ENCODE measurements around the gene PDHA1. TPM values are rescaled to one million over a fixed set of nuclear protein-coding genes. Genes with fewer than 3 reads are reported as not detected.

The PDHA1 gene
- total RNA-seq, 3 donors from 2014 or later, result 254 to 412 (median 363) TPM

DNA sequence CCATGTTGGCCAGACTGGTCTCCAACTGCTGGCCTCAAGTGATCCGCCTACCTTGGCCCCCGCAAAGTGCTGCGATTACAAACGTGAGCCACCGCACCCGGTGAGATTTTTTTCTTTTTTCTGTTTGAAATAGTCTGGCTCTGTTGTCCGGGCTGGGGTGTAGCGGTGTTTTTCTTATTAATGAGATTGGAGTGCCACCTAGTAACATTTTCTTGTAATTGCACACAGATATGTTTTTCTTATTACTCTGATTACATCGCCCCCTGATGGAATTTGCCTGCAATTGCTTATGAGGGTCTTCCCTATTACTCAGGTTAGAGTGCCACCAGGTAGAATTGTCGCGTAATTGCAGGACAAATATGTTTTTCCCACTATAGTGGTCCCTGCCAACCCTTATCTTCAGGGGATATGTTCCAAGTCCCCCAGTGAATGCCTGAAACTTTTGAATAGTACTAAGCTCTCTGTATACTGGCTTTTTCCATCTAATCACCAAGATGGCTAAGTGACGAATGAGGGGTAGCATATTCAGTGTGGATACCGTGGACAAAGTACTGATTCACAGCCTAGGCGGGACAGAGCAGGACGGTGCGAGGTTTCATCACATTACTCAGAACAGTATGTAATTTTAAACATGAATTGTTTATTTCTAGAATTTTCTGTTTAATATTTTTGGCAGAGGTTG lies 8.6 kb upstream of the PDHA1 start:
- no peaks in the 10 kb centered on the region for H3K4me1 ChIP-seq (ENCODE audit: low read depth)
- H3K4me3 ChIP-seq, result no peak overlapping the region
- no peaks in the 10 kb centered on the region for H3K36me3 ChIP-seq (ENCODE audit: low read depth)
- intact Hi-C loops (cut with DNase I, micrococcal nuclease), result loop anchor here in 1 of 2 donors (10.0 kb wide), 1 partner anchor 950 kb away; no protein-coding TSS in a partner anchor
- TF ChIP-seq, protein P1, sequence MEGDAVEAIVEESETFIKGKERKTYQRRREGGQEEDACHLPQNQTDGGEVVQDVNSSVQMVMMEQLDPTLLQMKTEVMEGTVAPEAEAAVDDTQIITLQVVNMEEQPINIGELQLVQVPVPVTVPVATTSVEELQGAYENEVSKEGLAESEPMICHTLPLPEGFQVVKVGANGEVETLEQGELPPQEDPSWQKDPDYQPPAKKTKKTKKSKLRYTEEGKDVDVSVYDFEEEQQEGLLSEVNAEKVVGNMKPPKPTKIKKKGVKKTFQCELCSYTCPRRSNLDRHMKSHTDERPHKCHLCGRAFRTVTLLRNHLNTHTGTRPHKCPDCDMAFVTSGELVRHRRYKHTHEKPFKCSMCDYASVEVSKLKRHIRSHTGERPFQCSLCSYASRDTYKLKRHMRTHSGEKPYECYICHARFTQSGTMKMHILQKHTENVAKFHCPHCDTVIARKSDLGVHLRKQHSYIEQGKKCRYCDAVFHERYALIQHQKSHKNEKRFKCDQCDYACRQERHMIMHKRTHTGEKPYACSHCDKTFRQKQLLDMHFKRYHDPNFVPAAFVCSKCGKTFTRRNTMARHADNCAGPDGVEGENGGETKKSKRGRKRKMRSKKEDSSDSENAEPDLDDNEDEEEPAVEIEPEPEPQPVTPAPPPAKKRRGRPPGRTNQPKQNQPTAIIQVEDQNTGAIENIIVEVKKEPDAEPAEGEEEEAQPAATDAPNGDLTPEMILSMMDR (IDR thresholded peaks at IDR 0.05), result no peak
- no peaks in the 10 kb centered on the region for H3K9me3 ChIP-seq
- ATAC-seq (peak; percentile 40), DNase-seq (no peak)

DNA sequence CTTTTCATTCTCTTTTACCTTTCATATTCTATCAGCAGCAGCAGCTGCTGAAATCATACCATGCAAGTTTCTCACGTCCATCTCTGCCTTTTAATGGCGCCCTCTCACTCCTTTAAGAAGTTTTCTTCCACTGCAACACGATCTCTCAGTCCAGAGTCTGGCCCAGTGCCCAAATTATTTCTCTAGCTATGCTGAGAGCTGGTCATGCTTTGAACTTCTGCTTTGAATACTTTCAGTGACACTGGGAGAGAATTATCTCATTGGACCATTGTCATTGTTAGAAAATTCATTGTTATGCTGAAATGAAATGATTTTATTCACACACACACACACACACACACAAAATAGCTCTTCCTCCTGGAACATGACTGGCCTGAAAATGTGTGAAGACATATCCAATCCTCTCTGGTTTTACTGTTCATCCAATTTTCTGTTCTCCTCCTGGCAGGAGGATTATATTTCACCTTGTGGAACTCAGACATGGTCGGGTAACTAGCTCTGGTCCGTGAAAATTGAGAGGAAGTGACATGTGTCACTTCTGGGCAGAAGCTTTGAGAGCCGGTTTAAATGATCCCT lies 1.3 kb upstream of the PDHA1 start:
- Histone ChIP-seq H3K4me3 (no peak overlapping the region), H3K36me3 (ENCODE audit: low read depth) (no peaks in the 10 kb centered on the region), H3K4me1 (ENCODE audit: low read depth) (peaks cover 3% of the 10 kb centered on the region), H3K9me3 (no peaks in the 10 kb centered on the region)
- DNase-seq (no peak), ATAC-seq (no peak)
- intact Hi-C loops (cut with DNase I, micrococcal nuclease), result loop anchor here in 1 of 2 donors (10.0 kb wide), 1 partner anchor 918 kb away; the partner anchor contains the start of gene CDKL5
- TF ChIP-seq, protein P1 (IDR thresholded peaks at IDR 0.05), result no peak

DNA sequence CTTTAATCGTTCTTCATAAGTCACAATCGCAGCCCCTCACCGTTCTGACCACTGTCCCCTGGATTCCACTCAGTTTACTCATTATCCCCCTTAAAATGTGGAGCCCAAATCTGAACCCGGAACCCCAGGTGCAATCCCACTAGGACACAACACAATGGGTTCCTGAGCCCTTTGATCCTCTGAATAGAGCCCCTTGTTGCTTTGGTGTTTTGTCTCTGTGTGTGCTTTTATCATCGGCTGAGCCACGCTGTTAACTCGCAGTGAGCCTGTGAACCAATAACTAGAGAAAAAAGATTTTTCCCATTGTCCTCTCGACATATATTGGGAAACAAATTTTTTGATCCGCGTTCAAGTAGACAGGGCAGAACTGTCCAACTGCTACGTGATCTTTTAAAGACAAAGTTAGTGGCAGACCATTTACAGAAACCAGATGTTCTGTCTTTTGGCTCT lies 617 bp upstream of the PDHA1 start:
- no peaks in the 10 kb centered on the region for H3K36me3 ChIP-seq (ENCODE audit: low read depth)
- H3K4me3 ChIP-seq, result no peak overlapping the region
- no peaks in the 10 kb centered on the region for H3K9me3 ChIP-seq
- TF ChIP-seq, protein P1 (IDR thresholded peaks at IDR 0.05), result no peak
- no peak for ATAC-seq
- DNase-seq, result no peak
- H3K4me1 ChIP-seq (ENCODE audit: low read depth), result peaks cover 3% of the 10 kb centered on the region
- intact Hi-C loops (cut with DNase I, micrococcal nuclease), result loop anchor here in 1 of 2 donors (10.0 kb wide), 1 partner anchor 918 kb away; the partner anchor contains the start of gene CDKL5

DNA sequence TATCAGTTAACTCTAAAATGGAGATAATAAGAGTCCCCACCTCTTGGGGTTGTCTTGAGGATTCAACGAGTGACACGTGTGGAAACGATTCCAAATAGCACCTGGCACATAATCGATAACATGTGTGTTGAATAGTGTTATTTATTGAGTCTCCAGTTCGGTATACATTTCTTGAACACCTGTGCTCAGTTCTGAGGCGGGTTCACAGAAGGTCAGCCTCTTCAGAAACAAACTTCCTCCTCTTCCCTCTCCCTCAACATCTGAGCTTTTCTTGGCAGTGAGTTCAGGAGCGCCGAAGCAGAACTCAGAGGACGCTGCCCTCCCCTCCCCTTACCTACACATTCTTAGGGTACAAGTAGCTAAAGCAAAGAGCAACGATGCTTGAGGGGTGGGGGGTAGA lies 934 bp downstream of the PDHA1 start:
- ATAC-seq, result peak; percentile 6
- no peak for DNase-seq
- Histone ChIP-seq H3K9me3 (no peaks in the 10 kb centered on the region), H3K4me1 (ENCODE audit: low read depth) (peaks cover 3% of the 10 kb centered on the region), H3K36me3 (ENCODE audit: low read depth) (no peaks in the 10 kb centered on the region), H3K4me3 (peak overlapping the region; percentile 40)
- intact Hi-C loops (cut with DNase I, micrococcal nuclease), result loop anchor here in 1 of 2 donors (10.0 kb wide), 1 partner anchor 920 kb away; the partner anchor contains the start of gene CDKL5
- TF ChIP-seq, protein P1 (IDR thresholded peaks at IDR 0.05), result no peak

DNA sequence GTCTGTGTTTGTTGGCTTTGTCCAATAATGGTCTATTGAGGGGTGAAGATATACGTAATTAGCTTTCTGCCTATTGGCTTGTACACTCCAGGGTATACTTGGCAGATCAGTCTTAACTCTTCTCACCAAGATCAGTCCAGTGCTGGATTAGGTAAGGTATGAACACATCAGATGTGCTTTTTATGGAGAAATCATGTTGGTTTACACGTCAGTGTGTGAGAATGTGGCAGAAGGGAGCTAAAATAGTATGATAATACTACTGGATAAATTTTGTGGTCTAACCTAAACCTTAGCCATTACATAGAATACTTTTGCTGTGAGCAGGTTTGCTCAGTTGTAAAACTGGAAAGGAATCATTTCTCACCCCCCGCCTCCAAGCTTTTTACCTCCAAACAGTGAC lies 4.2 kb downstream of the PDHA1 start:
- Histone ChIP-seq H3K4me1 (ENCODE audit: low read depth) (no peaks in the 10 kb centered on the region), H3K9me3 (no peaks in the 10 kb centered on the region), H3K4me3 (no peak overlapping the region), H3K36me3 (ENCODE audit: low read depth) (no peaks in the 10 kb centered on the region)
- intact Hi-C loops (cut with DNase I, micrococcal nuclease), result loop anchor here in 1 of 2 donors (10.0 kb wide), 1 partner anchor 923 kb away; the partner anchor contains the start of gene CDKL5
- no peak for ATAC-seq
- DNase-seq, result no peak
- TF ChIP-seq, protein P1 (IDR thresholded peaks at IDR 0.05), result no peak

All from mucosa of descending colon (tissue), 3 donors.